HEK293 (cell line): ENCODE measurements around the gene GRK2.

Experiments
- CTCF ChIA-PET: fragments of 350-600 bp; formaldehyde crosslinking; extraction: SDS; loops from one replicate; lab custom pipeline; 2021; ENCODE audit warnings: antibody characterized with exemption; lab: Yijun Ruan, JAX
- POLR2A ChIA-PET: fragments of 300-600 bp; formaldehyde crosslinking; extraction: SDS; loops from one replicate; lab custom pipeline; 2020; ENCODE audit warnings: antibody characterized with exemption, inconsistent platforms; lab: Yijun Ruan, JAX
- H3K27ac ChIP-seq: fragments of 200-500 bp; sonication (Bioruptor generic); 2 replicates; pipeline ENCODE4 v1.5.1; 2014; ENCODE audit warnings: low read depth, low read length, control low read depth, inconsistent platforms; ENCODE audit errors: extremely low read depth
- H3K36me3 ChIP-seq, 2 experiments: fragments of 200-500 bp in 1 of 2; sonication (Bioruptor generic) in 1 of 2; 1 replicate in 1 of 2; 2 replicates in 1 of 2; pipeline ENCODE4 v1.5.1; 2014 to 2017; ENCODE audit warnings: inconsistent platforms in 2 of 2, low read length in 2 of 2; ENCODE audit not compliant: control insufficient read depth in 2 of 2, insufficient read depth in 1 of 2
- H3K4me1 ChIP-seq: fragments of 200-500 bp; sonication (Bioruptor generic); 2 replicates; pipeline ENCODE4 v1.5.1; 2014; ENCODE audit warnings: mild to moderate bottlenecking, low read length, inconsistent platforms; ENCODE audit not compliant: control insufficient read depth, insufficient read depth
- H3K4me3 ChIP-seq: 2 replicates; pipeline ENCODE4 v1.5.1; 2011; ENCODE audit warnings: low read depth, mild to moderate bottlenecking, control low read depth, low read length, moderate library complexity
- H3K9me3 ChIP-seq: fragments of 200-500 bp; sonication (Bioruptor generic); 2 replicates; pipeline ENCODE4 v1.5.1; 2014; ENCODE audit warnings: low read depth, low read length, inconsistent platforms; ENCODE audit not compliant: control insufficient read depth, insufficient read depth
- GLI4 ChIP-seq: fragments of 450-650 bp; formaldehyde crosslinking; IDR thresholded peaks from 2 replicates; pipeline ENCODE4 v1.5.1; 2016; ENCODE audit warnings: missing biosample characterization, missing genetic modification characterization
- HOXD13 ChIP-seq: sonication (generic); formaldehyde crosslinking; IDR thresholded peaks from 2 replicates; pipeline ENCODE4 v1.8.0; 2022; ENCODE audit warnings: missing genetic modification reagents, borderline replicate concordance
- MEIS1 ChIP-seq: sonication (generic); formaldehyde crosslinking; IDR thresholded peaks from 2 replicates; pipeline ENCODE4 v1.8.1; 2022; ENCODE audit warnings: missing genetic modification reagents, mild to moderate bottlenecking, borderline replicate concordance
- PRDM1 ChIP-seq: fragments of 450-650 bp; formaldehyde crosslinking; IDR thresholded peaks from 2 replicates; pipeline ENCODE4; 2016; ENCODE audit warnings: missing biosample characterization, missing genetic modification characterization
- SCRT1 ChIP-seq: fragments of 450-650 bp; formaldehyde crosslinking; IDR thresholded peaks from 2 replicates; pipeline ENCODE4 v1.5.1; 2016; ENCODE audit warnings: missing biosample characterization, missing genetic modification characterization, borderline replicate concordance
- SP2 ChIP-seq: fragments of 450-650 bp; formaldehyde crosslinking; IDR thresholded peaks from 2 replicates; pipeline ENCODE4 v1.5.1; 2016; ENCODE audit warnings: missing biosample characterization, missing genetic modification characterization
- TCF7L2 ChIP-seq: IDR thresholded peaks from 2 replicates; pipeline ENCODE4 v1.6.1; 2011; ENCODE audit warnings: low read depth, mild to moderate bottlenecking, inconsistent platforms, low read length, moderate library complexity, borderline replicate concordance
- ZNF140 ChIP-seq: fragments of 450-650 bp; formaldehyde crosslinking; IDR thresholded peaks from 2 replicates; pipeline ENCODE4 v1.5.1; 2016; ENCODE audit warnings: missing biosample characterization, missing genetic modification characterization
- ZNF2 ChIP-seq: fragments of 450-650 bp; formaldehyde crosslinking; IDR thresholded peaks from 2 replicates; pipeline ENCODE4 v1.5.1; 2016; ENCODE audit warnings: missing biosample characterization, missing genetic modification characterization
- ZNF223 ChIP-seq: fragments of 450-650 bp; formaldehyde crosslinking; IDR thresholded peaks from 2 replicates; pipeline ENCODE4 v1.5.1; 2016; ENCODE audit warnings: missing biosample characterization, missing genetic modification characterization
- ZNF239 ChIP-seq: fragments of 450-650 bp; formaldehyde crosslinking; IDR thresholded peaks from 2 replicates; pipeline ENCODE4 v1.5.1; 2016; ENCODE audit warnings: missing biosample characterization, missing genetic modification characterization
- ZNF416 ChIP-seq: fragments of 450-650 bp; formaldehyde crosslinking; IDR thresholded peaks from 2 replicates; pipeline ENCODE4 v1.5.1; 2016; ENCODE audit warnings: missing biosample characterization, missing genetic modification characterization
- ZNF433 ChIP-seq: fragments of 450-650 bp; formaldehyde crosslinking; IDR thresholded peaks from 2 replicates; pipeline ENCODE4 v1.5.1; 2016; ENCODE audit warnings: missing biosample characterization, missing genetic modification characterization, low read depth
- ZNF555 ChIP-seq: fragments of 450-650 bp; formaldehyde crosslinking; conservative IDR thresholded peaks from 2 replicates; pipeline ENCODE4 v1.5.1; 2017; ENCODE audit warnings: missing biosample characterization, mild to moderate bottlenecking, missing genetic modification characterization, inconsistent platforms
- ZNF600 ChIP-seq: fragments of 450-650 bp; formaldehyde crosslinking; IDR thresholded peaks from 2 replicates; pipeline ENCODE4 v1.5.1; 2016; ENCODE audit warnings: missing biosample characterization, missing genetic modification characterization
- ZNF654 ChIP-seq: fragments of 450-650 bp; formaldehyde crosslinking; IDR thresholded peaks from 2 replicates; pipeline ENCODE4 v1.5.1; 2016; ENCODE audit warnings: low read depth, missing biosample characterization, missing genetic modification characterization
- ZNF670 ChIP-seq: fragments of 450-650 bp; formaldehyde crosslinking; IDR thresholded peaks from 2 replicates; pipeline ENCODE4 v1.5.1; 2016; ENCODE audit warnings: missing biosample characterization, missing genetic modification characterization, low read depth
- ZNF776 ChIP-seq: fragments of 450-650 bp; formaldehyde crosslinking; IDR thresholded peaks from 2 replicates; pipeline ENCODE4 v1.5.0; 2017; ENCODE audit warnings: missing biosample characterization, missing genetic modification characterization, borderline replicate concordance
- ZNF791 ChIP-seq: fragments of 450-650 bp; formaldehyde crosslinking; IDR thresholded peaks from 2 replicates; pipeline ENCODE4 v1.5.1; 2016; ENCODE audit warnings: missing biosample characterization, missing genetic modification characterization
- ZNF830 ChIP-seq: fragments of 450-650 bp; IDR thresholded peaks from 2 replicates; pipeline ENCODE4 v1.5.0; 2018; ENCODE audit warnings: missing biosample characterization, missing genetic modification characterization, low read depth, mild to moderate bottlenecking, moderate library complexity
- ZNF837 ChIP-seq: fragments of 450-650 bp; formaldehyde crosslinking; IDR thresholded peaks from 2 replicates; pipeline ENCODE4 v1.5.1; 2016; ENCODE audit warnings: missing biosample characterization, missing genetic modification characterization
- ZSCAN16 ChIP-seq: fragments of 450-650 bp; formaldehyde crosslinking; IDR thresholded peaks from 2 replicates; pipeline ENCODE4 v1.5.1; 2016; ENCODE audit warnings: missing biosample characterization, missing genetic modification characterization
- TF ChIP-seq, protein P1 (sequence below): fragments of 450-650 bp; formaldehyde crosslinking; IDR thresholded peaks from 2 replicates; pipeline ENCODE4 v1.5.1; 2016; ENCODE audit warnings: missing biosample characterization, missing genetic modification characterization, low read depth
- TF ChIP-seq, protein P2 (sequence below): fragments of 450-650 bp; formaldehyde crosslinking; IDR thresholded peaks from 2 replicates; pipeline ENCODE4 v1.5.1; 2016; ENCODE audit warnings: missing biosample characterization, missing genetic modification characterization
- TF ChIP-seq, protein P3 (sequence below): fragments of 450-650 bp; formaldehyde crosslinking; IDR thresholded peaks from 2 replicates; pipeline ENCODE4 v1.5.1; 2016; ENCODE audit warnings: missing biosample characterization, missing genetic modification characterization

The GRK2 gene

GRCh38 chr11:67307545-67308001 is 41.3 kb downstream of the GRK2 start (continued):
- TF ChIP-seq MEIS1 (CRISPR knock-in tag) (no peak), ZNF416 (tag by site-specific recombination) (no peak), SCRT1 (tag by site-specific recombination) (no peak), ZNF433 (tag by site-specific recombination) (no peak), ZNF830 (tag by site-specific recombination) (no peak)

DNA sequence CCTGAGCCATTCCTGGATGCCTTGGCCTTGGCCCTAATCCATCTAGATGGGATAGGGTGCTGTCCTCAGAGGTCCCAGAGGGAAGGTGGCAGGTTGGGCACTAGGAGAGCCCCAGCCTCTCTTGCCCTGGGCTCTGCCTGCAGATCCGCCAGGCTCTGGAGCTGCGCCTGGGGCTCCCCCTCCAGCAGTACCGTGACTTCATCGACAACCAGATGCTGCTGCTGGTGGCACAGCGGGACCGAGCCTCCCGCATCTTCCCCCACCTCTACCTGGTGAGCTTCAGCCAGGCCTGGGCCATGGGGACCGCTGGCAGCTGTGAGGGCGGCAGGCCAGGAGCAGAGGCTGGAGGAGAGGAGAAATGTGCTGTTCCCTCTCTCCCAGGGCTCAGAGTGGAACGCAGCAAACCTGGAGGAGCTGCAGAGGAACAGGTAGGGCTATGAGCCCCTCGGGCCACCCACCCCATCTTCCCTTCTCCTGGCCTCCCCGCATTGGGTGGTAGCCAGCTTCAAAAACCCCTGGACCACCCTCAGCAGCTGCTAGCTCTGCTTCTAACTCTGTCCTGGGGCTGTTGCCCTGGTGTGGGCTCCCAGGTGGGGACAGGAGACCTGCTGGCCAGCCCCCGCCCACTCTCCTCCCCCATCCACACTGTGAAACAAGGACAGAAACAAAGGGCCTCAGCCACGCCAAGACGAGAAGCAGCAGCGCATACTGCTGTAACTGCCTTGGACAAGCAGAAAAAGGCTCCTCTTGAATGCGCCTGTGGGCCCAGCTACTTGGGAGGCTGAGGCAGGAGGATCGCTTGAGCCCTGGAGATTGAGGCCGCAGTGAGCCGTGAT is 42.0 kb downstream of the GRK2 start:
- Histone ChIP-seq H3K4me1 (no peaks in the 10 kb centered on the region), H3K9me3 (no peaks in the 10 kb centered on the region), H3K4me3 (no peak overlapping the region), H3K36me3 (peaks cover 0 to 46% of the 10 kb centered on the region in 2 experiments; a peak in 1 of 3 replicates), H3K27ac (no peak overlapping the region)
- CTCF ChIA-PET = interaction anchor here (1.1 kb wide), 1 partner anchor 44 kb away, joined by 3 read pairs; no protein-coding TSS in a partner anchor
- POLR2A ChIA-PET = interaction anchor here (0.6 kb wide), 1 partner anchor 24 kb away, joined by 6 read pairs; no protein-coding TSS in a partner anchor
- TF ChIP-seq TCF7L2 = no peak
- TF ChIP-seq ZNF223 (tag by site-specific recombination) = no peak
- TF ChIP-seq GLI4 (tag by site-specific recombination) = no peak
- TF ChIP-seq ZNF670 (tag by site-specific recombination) = no peak
- no peak for TF ChIP-seq ZNF837 (tag by site-specific recombination)
- TF ChIP-seq ZNF555 = no peak
- no peak for TF ChIP-seq HOXD13 (CRISPR knock-in tag)
- TF ChIP-seq ZNF600 (tag by site-specific recombination) = no peak

- Histone ChIP-seq H3K4me3 (no peak overlapping the region), H3K4me1 (no peaks in the 10 kb centered on the region), H3K36me3 (peaks cover 0 to 46% of the 10 kb centered on the region in 2 experiments; a peak in 1 of 3 replicates), H3K27ac (no peak overlapping the region), H3K9me3 (no peaks in the 10 kb centered on the region)
- CTCF ChIA-PET = interaction anchor here (1.1 kb wide), 1 partner anchor 45 kb away, joined by 3 read pairs; no protein-coding TSS in a partner anchor
- TF ChIP-seq, protein P1, sequence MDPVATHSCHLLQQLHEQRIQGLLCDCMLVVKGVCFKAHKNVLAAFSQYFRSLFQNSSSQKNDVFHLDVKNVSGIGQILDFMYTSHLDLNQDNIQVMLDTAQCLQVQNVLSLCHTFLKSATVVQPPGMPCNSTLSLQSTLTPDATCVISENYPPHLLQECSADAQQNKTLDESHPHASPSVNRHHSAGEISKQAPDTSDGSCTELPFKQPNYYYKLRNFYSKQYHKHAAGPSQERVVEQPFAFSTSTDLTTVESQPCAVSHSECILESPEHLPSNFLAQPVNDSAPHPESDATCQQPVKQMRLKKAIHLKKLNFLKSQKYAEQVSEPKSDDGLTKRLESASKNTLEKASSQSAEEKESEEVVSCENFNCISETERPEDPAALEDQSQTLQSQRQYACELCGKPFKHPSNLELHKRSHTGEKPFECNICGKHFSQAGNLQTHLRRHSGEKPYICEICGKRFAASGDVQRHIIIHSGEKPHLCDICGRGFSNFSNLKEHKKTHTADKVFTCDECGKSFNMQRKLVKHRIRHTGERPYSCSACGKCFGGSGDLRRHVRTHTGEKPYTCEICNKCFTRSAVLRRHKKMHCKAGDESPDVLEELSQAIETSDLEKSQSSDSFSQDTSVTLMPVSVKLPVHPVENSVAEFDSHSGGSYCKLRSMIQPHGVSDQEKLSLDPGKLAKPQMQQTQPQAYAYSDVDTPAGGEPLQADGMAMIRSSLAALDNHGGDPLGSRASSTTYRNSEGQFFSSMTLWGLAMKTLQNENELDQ (tag by site-specific recombination) = no peak
- TF ChIP-seq ZNF239 = no peak
- no peak for TF ChIP-seq ZNF2
- TF ChIP-seq, protein P2, sequence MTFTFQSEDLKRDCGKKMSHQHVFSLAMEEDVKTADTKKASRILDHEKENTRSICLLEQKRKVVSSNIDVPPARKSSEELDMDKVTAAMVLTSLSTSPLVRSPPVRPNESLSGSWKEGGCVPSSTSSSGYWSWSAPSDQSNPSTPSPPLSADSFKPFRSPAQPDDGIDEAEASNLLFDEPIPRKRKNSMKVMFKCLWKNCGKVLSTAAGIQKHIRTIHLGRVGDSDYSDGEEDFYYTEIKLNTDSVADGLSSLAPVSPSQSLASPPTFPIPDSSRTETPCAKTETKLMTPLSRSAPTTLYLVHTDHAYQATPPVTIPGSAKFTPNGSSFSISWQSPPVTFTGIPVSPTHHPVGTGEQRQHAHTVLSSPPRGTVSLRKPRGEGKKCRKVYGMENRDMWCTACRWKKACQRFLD (tag by site-specific recombination) = no peak
- no peak for TF ChIP-seq ZNF654 (tag by site-specific recombination)
- TF ChIP-seq ZNF555 = no peak
- TF ChIP-seq SP2 (tag by site-specific recombination) = no peak
- TF ChIP-seq, protein P3, sequence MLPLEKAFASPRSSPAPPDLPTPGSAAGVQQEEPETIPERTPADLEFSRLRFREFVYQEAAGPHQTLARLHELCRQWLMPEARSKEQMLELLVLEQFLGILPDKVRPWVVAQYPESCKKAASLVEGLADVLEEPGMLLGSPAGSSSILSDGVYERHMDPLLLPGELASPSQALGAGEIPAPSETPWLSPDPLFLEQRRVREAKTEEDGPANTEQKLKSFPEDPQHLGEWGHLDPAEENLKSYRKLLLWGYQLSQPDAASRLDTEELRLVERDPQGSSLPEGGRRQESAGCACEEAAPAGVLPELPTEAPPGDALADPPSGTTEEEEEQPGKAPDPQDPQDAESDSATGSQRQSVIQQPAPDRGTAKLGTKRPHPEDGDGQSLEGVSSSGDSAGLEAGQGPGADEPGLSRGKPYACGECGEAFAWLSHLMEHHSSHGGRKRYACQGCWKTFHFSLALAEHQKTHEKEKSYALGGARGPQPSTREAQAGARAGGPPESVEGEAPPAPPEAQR (tag by site-specific recombination) = no peak
- TF ChIP-seq ZNF140 (tag by site-specific recombination) = no peak
- TF ChIP-seq PRDM1 (tag by site-specific recombination) = no peak
- TF ChIP-seq ZSCAN16 (tag by site-specific recombination) = no peak
- TF ChIP-seq ZNF791 (tag by site-specific recombination) = no peak
- TF ChIP-seq ZNF776 (tag by site-specific recombination) = no peak
- POLR2A ChIA-PET = no interaction called here
Measured at GRCh38 chr11:67309166-67309565, 42.9 kb downstream of the GRK2 start.
